Gastrocnemius medialis (tissue), 4 donors: Measurements from ENCODE around the gene NR3C2.

Experiments
- POLR2A ChIP-seq, 2 donors: fragments of 450-650 bp; IDR thresholded peaks; one replicate each; pipeline ENCODE4 v1.6.1; 2017; ENCODE audit warnings: antibody characterized with exemption in 2 of 2, mild to moderate bottlenecking in 2 of 2, moderate library complexity in 2 of 2
- TF ChIP-seq, protein P1 (sequence below), 5 experiments: fragments of 450-650 bp in 3 of 5; fragments of 200-600 bp in 2 of 5; sonication (generic) in 2 of 5; IDR thresholded peaks in 4 of 5; conservative IDR thresholded peaks in 1 of 5; 1 replicate in 4 of 5; 2 replicates in 1 of 5; pipeline ENCODE4 v1.5.1; 2016 to 2019; ENCODE audit warnings: antibody characterized with exemption in 5 of 5, mild to moderate bottlenecking in 3 of 5, moderate library complexity in 3 of 5

- TF ChIP-seq, protein P1, sequence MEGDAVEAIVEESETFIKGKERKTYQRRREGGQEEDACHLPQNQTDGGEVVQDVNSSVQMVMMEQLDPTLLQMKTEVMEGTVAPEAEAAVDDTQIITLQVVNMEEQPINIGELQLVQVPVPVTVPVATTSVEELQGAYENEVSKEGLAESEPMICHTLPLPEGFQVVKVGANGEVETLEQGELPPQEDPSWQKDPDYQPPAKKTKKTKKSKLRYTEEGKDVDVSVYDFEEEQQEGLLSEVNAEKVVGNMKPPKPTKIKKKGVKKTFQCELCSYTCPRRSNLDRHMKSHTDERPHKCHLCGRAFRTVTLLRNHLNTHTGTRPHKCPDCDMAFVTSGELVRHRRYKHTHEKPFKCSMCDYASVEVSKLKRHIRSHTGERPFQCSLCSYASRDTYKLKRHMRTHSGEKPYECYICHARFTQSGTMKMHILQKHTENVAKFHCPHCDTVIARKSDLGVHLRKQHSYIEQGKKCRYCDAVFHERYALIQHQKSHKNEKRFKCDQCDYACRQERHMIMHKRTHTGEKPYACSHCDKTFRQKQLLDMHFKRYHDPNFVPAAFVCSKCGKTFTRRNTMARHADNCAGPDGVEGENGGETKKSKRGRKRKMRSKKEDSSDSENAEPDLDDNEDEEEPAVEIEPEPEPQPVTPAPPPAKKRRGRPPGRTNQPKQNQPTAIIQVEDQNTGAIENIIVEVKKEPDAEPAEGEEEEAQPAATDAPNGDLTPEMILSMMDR (IDR thresholded peaks at IDR 0.05 in 4 of 5, conservative IDR thresholded peaks at IDR 0.05 in 1 of 5): no peak
- TF ChIP-seq POLR2A (IDR thresholded peaks at IDR 0.05): no peak
Observed at GRCh38 chr4:148081745-148082144, 360.5 kb downstream of the NR3C2 start.
